ENCODE measurements around the gene SRPK1.
"Not testable (repeated sequence)": the region's sequence is repeated elsewhere in the genome, so short reads cannot be mapped to it uniquely, and the experiment has no call there.

Gene SRPK1

DNA sequence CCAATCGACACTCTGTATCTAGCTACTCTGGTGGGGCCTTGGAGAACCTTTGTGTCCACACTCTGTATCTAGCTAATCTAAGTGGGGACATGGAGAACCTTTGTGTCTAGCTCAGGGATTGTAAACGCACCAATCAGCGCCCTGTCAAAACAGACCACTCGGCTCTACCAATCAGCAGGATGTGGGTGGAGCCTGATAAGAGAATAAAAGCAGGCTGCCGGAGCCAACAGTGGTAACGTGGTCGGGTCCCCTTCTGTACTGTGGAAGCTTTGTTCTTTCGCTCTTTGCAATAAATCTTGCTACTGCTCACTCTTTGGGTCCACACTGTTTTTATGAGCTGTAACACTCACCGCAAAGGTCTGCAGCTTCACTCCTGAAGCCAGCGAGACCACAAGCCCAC lies 11.0 kb upstream of the SRPK1 start:
- not testable (repeated sequence) for DNase-seq (ENCODE audit: extremely low read depth in 1 of 2, low read depth in 1 of 2)

DNA sequence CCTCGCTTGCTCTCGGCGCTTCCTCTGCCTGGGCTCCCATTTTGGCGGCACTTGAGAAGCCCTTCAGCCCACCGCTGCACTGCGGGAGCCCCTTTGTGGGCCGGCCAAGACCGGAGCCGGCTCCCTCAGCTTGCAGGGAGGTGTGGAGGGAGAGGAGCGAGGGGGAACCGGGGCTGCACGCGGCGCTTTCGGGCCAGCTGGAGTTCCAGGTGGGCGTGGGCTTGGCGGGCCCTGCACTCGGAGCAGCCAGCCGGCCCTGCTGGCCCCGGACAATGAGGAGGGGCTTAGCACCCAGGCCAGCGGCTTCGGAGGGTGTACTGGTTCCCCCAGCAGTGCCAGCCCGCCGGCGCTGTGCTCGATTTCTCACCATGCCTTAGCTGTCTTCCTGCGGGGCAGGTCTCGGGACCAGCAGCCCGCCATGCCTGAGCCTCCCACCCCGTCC lies 10.2 kb upstream of the SRPK1 start:
- no peak for DNase-seq (ENCODE audit: extremely low read depth in 1 of 2, low read depth in 1 of 2)

DNA sequence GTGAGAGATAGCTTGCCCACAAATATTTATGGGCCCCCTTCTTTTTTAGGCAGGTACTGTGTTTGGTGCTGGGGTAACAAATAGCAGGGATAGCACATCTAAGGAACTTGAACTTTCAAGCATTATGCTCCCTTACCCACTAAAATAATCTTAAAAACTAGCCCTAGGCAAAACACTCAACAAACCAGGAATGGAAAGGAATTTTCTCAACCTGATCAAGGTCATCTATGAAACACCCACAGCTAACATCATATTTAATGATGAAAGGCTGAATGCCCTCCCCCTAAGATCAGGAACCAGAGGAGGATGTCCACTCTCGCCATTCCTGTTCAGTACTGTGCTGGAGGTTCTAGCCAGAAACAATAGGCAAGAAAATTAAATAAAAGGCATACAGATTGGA lies 8.7 kb upstream of the SRPK1 start:
- DNase-seq (ENCODE audit: extremely low read depth in 1 of 2, low read depth in 1 of 2): no peak

DNA sequence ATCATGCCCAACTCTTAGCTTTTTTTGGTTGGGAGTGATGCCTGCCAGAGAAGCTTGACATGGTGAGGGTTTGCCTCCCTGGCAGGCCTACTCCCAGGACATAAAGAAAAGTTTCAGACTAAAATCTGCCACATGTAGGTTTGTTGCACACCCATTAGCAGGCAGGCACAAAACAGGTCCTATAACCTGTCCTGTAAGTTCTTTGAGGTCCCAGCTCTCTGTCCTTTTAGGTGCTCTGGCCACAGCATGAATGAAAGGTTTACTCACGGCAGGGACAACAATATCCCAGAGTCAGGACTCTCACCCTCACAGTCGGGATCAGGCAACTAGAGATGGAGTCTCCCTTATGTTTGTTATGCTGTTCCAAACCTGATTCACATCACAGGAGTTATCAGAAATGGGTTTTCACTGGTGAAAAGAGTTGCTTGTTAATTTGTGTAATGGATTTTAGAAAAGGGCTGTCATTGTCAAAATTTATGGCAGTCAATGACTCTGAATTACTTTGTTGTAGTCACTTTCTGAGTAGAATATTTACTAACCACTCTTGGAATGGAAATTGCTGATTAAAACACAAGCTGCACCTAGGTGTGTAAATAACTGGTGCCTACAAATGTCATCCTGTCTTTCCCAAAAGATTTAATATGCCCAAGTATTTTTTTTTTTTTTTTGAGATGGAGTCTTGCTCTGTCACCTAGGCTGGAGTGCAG lies 5.8 kb upstream of the SRPK1 start:
- DNase-seq (ENCODE audit: extremely low read depth in 1 of 2, low read depth in 1 of 2): no peak

DNA sequence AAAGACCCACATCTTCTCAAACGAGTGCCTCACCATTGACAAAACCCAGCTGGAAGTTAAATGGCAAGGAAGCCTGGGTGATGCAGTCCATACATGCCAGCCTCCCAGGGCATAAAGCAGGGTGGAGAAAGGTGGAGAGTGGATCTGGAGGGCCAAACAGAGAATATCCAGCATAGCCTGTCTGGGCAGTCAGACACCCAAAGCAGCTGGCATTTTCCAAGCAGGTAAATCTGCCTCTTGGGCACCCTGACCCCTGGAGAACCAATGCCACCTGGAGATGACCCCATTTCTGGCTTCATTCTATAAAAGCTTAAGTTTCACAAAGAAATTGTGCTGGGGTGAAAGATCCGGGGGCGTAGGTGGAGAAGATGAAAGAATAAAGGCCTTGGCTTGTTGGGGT lies 5.1 kb upstream of the SRPK1 start:
- DNase-seq (ENCODE audit: extremely low read depth in 1 of 2, low read depth in 1 of 2): no peak

DNA sequence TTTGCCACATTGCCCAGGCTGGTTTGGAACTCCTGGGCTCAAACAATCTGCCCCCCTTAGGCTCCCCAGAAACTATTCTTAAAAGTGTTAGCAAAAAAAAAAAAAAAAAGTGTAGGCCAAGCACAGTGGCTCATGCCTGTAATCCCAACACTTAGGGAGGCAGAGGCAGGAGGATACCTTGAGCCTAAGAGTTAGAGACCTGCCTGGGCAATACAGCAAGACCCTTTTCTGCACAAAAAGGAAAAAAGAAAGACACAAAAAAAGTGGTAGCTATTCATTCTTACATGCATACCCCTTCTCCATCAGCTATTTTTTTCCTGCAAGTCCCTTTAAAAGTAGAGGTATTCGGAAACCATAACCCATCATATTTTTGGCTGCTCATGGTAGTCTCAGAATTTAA lies 3.2 kb upstream of the SRPK1 start:
- no peak for DNase-seq (ENCODE audit: extremely low read depth in 1 of 2, low read depth in 1 of 2)

DNA sequence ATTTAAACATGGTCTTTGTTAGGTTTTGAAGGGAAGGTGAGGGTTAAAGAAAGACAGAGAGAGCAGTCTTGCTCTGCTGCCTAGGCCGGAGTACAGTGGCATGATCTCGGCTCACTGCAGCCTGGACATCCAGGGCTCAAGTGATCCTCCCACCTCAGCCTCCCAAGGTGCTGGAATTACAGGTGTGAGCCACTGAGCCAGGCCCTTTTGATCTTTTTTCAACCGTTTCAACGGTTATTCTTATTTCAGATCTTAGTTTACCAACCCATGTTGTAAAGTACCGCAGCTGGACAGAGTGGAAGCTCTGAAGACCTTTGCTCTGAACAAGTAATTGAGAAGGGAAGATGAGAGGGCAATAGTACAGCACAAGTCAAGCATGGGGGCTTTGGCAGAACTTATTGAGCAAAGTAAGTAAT lies 1.2 kb upstream of the SRPK1 start:
- no peak for DNase-seq (ENCODE audit: extremely low read depth in 1 of 2, low read depth in 1 of 2)

DNA sequence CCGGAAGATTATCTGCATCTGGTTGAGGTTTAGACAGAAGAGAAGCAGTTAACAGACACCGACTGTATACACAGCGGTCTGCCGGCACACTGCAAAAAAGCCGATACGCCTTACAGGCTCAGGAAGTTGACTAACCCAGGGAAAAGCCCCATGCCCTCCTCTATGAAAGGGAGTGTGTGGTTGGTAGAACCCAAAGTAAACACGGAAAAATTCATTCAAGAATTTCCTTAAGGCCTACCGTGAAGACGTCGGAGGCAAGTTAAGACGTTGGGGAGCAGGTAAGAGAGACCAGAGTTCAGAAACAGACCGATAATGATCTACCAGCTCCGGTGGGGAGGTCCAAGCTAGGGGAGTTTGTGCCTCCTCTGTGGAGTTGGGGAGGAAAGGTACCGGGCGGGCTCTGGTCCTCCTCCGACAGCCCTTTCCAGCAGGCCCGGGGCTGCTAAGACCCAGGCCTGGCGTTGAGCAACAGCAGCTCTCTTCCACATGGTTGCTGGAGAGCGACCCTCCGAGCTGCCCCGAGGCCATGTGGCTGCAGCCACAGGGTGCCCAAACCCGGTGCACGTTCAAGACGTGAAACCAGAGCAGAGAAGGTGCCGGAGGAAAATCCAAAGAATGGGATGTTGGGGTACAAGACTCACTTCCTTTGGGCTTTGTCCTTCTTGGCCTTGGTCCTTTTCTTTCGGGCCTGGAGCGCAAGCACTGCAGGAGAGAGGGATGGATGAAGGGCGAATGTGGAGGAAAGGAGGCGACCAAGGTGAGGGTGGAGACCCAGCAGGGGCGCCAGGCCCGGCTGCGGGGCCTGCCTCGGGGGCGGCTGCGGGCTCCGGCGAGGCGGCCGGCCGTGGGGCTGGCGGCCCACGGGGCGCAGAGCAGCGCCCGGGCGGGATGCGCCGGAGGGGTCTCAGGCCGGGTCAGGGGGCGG lies 809 bp downstream of the SRPK1 start:
- DNase-seq (ENCODE audit: extremely low read depth in 1 of 2, low read depth in 1 of 2): peak; percentile 19 to 36

DNA sequence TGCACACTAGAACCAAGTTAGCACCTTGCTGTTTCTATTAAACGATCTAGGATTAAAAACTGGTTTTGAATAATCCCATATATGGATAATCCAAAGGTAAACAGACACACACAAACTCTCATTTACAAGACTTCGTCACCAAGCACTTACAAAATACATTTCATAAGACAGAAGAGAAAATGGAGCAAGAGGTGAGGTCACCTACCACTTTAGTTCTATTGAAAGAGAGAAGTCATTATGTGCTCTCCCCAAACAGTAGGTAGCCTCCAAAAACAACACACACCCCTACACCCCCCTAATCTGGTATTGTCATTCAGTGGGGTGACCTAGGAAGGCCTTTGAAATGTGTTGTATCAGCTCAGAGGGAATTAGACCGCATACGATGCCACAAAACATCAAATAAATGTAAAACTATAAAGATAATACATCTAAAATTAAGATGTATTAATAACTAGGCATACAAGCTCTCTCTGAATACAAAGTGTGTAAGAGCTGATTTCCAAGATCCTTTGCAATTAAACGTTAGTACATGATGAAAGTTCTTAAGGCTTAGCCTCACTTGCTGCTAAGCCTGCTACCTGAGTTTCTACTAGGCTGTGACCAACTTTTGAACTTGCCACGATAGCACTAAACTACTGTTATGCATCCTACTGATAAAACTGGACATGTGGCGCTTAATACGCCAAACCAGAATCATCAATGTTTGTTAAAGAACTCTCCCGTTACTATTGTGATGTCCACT lies 1.6 kb downstream of the SRPK1 start:
- no peak for DNase-seq (ENCODE audit: extremely low read depth in 1 of 2, low read depth in 1 of 2)

DNA sequence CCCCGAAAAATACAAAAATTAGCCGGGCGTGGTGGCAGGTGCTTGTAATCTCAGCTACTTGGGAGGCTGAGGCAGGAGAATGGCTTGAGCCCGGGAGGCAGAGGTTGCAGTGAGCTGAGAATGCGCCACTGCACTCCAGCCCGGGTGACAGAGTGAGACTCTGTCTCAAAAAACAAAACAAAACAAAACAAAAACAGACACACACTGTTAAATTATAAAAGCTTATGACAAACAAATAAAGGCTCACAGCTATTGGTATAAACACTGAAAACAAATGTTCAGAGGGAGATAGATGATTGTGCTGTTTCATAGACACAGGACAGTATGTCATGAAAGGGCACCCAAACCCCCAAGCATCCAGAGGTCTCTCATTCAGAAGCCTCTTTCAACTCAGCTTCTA lies 4.0 kb downstream of the SRPK1 start:
- DNase-seq (ENCODE audit: extremely low read depth in 1 of 2, low read depth in 1 of 2): not testable (repeated sequence)

DNA sequence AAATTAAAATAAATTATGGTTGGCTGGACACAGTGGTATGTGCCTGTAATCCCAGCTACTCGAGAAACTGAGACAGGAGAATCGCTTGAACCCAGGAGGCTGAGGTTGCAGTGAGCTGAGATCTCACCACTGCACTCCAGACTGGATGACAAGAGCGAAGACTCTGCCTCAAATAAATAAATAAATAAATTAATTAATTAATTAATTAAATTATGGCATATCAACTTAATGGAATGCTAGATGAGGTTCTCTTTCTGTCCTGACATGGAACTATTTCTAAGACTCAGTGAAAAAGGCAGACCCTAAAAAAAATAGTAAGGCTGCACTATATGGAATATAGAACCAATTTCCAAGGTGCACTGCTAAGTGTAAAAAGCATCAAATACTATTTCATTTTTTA lies 4.8 kb downstream of the SRPK1 start:
- DNase-seq (ENCODE audit: extremely low read depth in 1 of 2, low read depth in 1 of 2): no peak

DNA sequence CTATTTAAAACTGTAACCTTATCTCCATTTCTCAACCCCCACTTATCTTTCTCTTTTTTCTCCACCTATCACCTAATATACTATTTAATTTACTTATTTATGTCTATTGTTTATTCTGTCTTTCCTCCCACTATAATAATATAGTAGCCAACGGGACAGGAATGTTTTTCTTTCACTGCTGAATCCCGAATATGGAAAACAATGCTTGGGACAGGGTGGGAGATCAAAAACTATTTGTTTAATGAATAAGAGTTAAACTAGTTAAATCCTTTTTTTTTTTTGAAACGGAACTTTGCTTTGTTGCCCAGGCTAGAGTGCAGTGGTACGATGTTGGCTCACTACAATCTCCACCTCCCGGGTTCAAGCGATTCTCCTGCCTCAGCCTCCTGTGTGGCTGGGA lies 6.4 kb downstream of the SRPK1 start:
- DNase-seq (ENCODE audit: extremely low read depth in 1 of 2, low read depth in 1 of 2): no peak

DNA sequence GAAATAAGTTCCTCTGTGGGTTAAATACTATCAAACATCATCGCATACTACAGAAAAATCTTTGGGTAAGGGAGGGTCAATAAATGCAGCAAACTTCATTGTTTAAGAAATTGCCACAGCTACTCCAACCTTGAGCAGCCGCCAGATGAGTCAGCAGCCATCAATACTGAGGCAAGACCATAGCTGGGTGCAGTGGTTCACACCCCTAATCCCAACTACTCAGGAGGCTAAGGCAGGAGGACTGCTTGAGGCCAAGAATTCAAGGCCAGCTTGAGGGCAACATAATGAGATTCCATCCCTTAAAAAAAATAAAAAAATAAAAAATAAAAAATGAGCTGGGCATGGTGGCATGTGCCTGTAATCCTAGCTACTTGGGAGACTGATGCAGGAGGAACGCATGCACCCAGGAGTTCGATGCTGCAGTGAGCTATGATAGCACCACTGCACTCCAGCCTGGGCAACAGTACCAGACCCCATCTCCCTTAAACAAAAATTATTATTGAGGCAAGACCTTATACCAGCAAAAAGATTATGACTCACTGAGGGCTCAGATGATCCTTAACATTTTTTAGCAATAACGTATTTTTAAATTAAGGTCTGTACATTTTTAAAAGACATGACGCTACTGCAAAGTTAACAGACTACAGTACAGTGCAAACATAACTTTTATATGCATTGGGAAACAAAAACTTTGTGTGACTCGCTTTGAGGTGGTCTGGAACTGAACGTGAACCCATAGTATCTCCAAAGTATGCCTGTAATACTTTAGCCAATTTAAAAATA lies 8.8 kb downstream of the SRPK1 start:
- DNase-seq (ENCODE audit: extremely low read depth in 1 of 2, low read depth in 1 of 2): no peak

DNA sequence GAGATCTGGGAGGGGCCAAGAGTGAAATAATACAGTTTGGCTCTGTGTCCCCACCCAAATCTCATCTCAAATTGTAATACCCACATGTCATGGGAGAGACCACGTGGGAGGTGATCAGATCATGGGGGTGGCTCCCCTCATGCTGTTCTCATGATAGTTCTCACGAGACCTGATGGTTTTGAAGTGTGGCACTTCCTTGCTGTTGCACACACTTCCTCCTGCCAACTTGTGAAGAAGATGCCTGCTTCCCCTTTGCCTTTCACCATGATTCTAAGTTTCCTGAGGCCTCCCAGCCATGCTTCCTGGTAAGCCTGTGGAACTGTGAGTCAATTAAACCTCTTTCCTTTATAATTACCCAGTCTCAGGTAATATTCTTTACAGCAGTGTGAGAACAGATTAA lies 11.3 kb downstream of the SRPK1 start:
- DNase-seq (ENCODE audit: extremely low read depth in 1 of 2, low read depth in 1 of 2): not testable (repeated sequence)

DNA sequence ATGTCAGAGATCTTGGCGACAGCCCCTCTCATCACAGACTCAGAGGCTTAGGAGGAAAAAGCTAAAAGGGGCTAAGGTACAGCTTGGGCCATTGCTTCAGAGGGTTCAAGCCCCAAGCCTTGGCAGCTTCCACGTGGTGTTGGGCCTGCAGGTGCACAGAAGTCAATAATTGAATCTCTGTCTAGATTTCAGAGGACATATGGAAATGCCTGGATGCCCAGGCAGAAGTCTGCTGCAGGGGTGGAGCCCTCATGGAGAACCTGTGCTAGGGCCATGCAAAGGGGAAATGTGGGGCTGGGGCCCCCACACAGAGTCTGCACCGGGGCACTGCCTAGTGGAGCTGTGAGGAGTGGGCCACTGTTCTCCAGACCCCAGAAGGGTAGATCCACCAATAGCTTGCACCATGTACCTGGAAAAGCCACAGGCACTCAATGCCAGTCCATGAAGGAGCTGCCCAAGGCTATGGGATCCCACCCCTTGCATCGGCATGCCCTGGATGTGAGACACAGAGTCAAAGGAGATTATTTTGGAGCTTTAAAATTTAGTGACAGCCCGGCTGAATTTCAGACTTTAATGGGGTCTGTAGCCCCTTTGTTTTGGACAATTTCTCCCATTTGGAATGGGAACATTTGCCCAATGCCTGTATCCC lies 12.0 kb downstream of the SRPK1 start:
- DNase-seq (ENCODE audit: extremely low read depth in 1 of 2, low read depth in 1 of 2): not testable (repeated sequence)

DNA sequence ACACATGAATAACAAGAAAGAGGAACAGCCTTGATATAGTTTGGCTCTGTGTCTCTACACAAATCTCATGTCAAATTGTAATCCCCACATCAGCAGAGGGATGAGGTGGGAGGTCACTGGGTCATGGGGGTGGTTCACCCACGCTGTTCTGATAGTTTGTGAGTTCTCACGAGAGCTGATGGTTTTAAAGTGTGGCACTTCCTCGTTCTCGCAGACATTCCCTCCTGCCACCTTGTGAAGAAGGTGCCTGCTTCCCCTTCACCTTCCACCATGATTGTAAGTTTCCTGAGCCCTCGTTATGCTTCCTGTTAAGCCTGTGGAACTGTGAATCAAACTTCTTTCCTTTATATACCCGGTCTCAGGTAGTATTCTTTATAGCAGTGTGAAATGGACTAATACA lies 13.1 kb downstream of the SRPK1 start:
- DNase-seq (ENCODE audit: extremely low read depth in 1 of 2, low read depth in 1 of 2): no peak

DNA sequence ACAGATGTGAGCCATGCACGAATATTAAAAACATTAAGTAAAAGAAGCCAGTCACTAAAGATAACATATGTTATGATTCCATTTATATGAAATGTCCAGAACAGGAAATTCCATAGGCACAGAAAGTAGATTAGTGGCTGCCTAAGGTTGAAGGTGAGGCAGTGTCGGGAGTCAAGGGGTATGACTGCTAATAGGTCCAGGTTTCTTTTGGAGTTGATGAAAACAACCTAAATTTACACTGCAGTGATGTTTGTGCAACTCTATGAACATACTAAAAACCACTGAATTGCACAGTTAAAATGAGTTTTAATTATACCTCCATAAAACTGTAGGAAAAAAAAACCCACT lies 14.4 kb downstream of the SRPK1 start:
- DNase-seq (ENCODE audit: extremely low read depth in 1 of 2, low read depth in 1 of 2): no peak

DNA sequence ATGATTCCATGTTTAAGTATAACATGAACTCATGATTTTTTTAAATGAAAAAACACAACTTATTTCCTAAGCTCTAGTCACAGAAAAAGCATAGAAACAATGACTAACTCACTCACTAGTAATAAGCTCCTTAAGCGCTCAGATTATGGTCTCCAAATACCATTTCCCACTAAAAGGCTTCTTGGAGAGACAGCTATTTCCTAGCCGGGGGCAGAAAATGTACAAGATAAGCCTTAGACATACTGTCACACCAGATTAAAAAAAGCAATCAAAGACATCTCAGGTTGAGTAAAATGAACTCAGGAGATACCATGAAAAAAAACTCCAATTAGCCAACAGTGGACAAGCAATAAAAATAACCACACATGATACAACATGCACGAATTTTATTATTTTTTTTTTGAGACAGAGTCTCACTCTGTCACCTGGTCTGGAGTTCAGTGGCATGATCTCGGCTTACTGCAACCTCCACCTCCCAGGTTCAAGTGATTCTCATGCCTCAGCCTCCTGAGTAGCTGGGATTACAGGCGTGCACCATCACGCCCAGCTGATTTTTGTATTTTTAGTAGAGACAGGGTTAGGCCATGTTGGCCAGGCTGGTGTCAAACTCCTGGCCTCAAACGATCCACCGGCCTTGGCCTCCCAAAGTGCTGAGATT lies 14.9 kb downstream of the SRPK1 start:
- no peak for DNase-seq (ENCODE audit: extremely low read depth in 1 of 2, low read depth in 1 of 2)

DNA sequence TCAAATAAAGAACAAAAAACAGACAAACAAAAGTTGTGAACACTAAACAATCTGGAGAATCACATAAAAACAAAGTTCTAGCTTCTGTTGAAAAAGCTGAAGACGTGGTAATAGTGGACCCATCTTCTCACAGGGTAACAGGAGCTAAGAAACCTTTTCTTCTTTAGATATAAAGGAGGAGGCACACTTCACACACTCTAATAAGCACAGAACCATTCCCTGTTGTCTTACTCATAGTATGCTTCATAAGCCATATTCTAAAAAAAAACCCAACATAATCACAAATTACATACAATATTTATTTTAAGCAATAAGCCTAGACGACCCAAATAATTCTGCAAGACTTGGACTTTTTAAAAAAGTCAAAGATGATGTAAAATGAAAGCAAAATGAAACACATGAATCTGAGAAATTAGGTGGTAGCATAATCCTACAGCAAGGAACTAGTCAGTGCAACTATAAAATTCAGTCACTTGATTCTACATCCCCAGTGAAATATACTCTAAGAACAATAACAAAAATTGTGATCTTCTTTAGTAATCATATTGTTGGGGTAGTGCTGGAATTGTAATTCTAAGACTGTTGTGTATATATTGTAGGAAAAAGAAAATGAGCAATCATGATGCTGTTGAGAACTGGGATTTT lies 15.6 kb downstream of the SRPK1 start:
- DNase-seq (ENCODE audit: extremely low read depth in 1 of 2, low read depth in 1 of 2): no peak

All from activated CD8-positive, alpha-beta memory T cell treated with anti-CD3 and anti-CD28 coated beads for 1 hour (primary cell).